ENCODE measurements around the gene NKX2-3. TPM values are rescaled to one million over a fixed set of nuclear protein-coding genes. Genes with fewer than 3 reads are reported as not detected.

The NKX2-3 gene
- total and polyA plus RNA-seq, 9 of the 15 experiments (the other 6 are each of a cell fraction or from before 2014, with no cell fraction given): not detected

GRCh38 chr10:99533496-99534449 is 1.0 kb downstream of the NKX2-3 start:
- ChIA-PET CTCF (ENCODE audit: low intra/inter-chr PET ratio) (no interaction called here), POLR2A (no interaction called here)
- Histone ChIP-seq H3K79me2 (ENCODE audit: control insufficient read depth, insufficient read depth, low read length) (no peaks in the 10 kb centered on the region), H3K36me3 (ENCODE audit: control insufficient read depth, insufficient read depth, low read length) (no peaks in the 10 kb centered on the region), H2AFZ (ENCODE audit: low read depth, low read length) (no peak overlapping the region), H3K4me2 (ENCODE audit: insufficient read depth, low read length) (no peak overlapping the region), H4K20me1 (replicated peaks; ENCODE audit: control insufficient read depth, insufficient read depth, low read length) (no peaks in the 10 kb centered on the region), H3K4me3 (no peak overlapping the region), H3K9ac (ENCODE audit: insufficient read depth in 1 of 2, low read depth in 2 of 2, low read length in 2 of 2) (no peak overlapping the region), H3K4me1 (replicated peaks in 1 of 2; ENCODE audit: control insufficient read depth in 2 of 2, insufficient read depth in 2 of 2, low read length in 2 of 2) (peaks cover 0 to 26% of the 10 kb centered on the region in 2 experiments; a peak in 2 of 5 replicates), H3K9me1 (ENCODE audit: control insufficient read depth, insufficient read depth, low read length) (no peaks in the 10 kb centered on the region), H3K9me3 (replicated peaks; ENCODE audit: control insufficient read depth, insufficient read depth, low read depth, low read length) (no peaks in the 10 kb centered on the region; the same call in 1 of the 2 replicates), H3K27me3 (ENCODE audit: control insufficient read depth in 2 of 2, insufficient read depth in 2 of 2, low read length in 2 of 2) (peaks cover 19 to 80% of the 10 kb centered on the region in 2 experiments), H3K27ac (ENCODE audit: extremely low read depth, low read depth, low read length) (no peak overlapping the region)
- FAIRE-seq: no peak
- in situ Hi-C loops (cut with MboI) (no loop called here), intact Hi-C loops (cut with micrococcal nuclease) (no loop called here)
- no TSS peak for BruUV-seq (replicated peaks)
- DNase-seq (ENCODE audit: extremely low read depth in 1 of 4, low spot score in 3 of 4): no peak
- no peak for ATAC-seq
- TF ChIP-seq ELK3 (CRISPR knock-in tag; IDR thresholded peaks at IDR 0.05): no peak
- TF ChIP-seq ELF2 (CRISPR knock-in tag; IDR thresholded peaks at IDR 0.05): no peak
- TF ChIP-seq, protein P1, sequence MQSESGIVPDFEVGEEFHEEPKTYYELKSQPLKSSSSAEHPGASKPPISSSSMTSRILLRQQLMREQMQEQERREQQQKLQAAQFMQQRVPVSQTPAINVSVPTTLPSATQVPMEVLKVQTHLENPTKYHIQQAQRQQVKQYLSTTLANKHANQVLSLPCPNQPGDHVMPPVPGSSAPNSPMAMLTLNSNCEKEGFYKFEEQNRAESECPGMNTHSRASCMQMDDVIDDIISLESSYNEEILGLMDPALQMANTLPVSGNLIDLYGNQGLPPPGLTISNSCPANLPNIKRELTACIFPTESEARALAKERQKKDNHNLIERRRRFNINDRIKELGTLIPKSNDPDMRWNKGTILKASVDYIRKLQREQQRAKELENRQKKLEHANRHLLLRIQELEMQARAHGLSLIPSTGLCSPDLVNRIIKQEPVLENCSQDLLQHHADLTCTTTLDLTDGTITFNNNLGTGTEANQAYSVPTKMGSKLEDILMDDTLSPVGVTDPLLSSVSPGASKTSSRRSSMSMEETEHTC (IDR thresholded peaks at IDR 0.05): no peak
- no peak for TF ChIP-seq PHF21A (IDR thresholded peaks at IDR 0.05; ENCODE audit: borderline replicate concordance, low read depth)
- TF ChIP-seq MTA2 (IDR thresholded peaks at IDR 0.05; ENCODE audit: low read depth): no peak
- TF ChIP-seq ETV1 (tag; conservative IDR thresholded peaks at IDR 0.05; ENCODE audit: low read depth): no peak
- TF ChIP-seq JUNB (CRISPR knock-in tag; conservative IDR thresholded peaks at IDR 0.05): no peak
- no peak for TF ChIP-seq U2AF2 (optimal IDR thresholded peaks at IDR 0.05; ENCODE audit: low read depth, low read length)
- TF ChIP-seq EZH2 (IDR thresholded peaks at IDR 0.05; ENCODE audit: borderline replicate concordance, low read depth, low read length): no peak
- no peak for TF ChIP-seq MYNN (IDR thresholded peaks at IDR 0.05)
- no peak for TF ChIP-seq MYNN (CRISPR knock-in tag; IDR thresholded peaks at IDR 0.05)
- TF ChIP-seq HLTF (IDR thresholded peaks at IDR 0.05): no peak
- no peak for TF ChIP-seq TARDBP (IDR thresholded peaks at IDR 0.05)
- no peak for TF ChIP-seq SNAPC5 (CRISPR knock-in tag; IDR thresholded peaks at IDR 0.05)
- no peak for TF ChIP-seq HDAC6 (IDR thresholded peaks at IDR 0.05; ENCODE audit: low read depth, low read length)
- no peak for TF ChIP-seq ZBTB49 (CRISPR knock-in tag; IDR thresholded peaks at IDR 0.05; ENCODE audit: borderline replicate concordance)
- TF ChIP-seq POLR3A (IDR thresholded peaks at IDR 0.05; ENCODE audit: borderline replicate concordance, extremely low read depth, insufficient read depth, insufficient read length): no peak
- WGBS (ENCODE audit: insufficient coverage, low coverage, missing lambda C conversion rate): 11% methylated on average over 25 of the region's 38 CpGs
